Panc1 (cell line): ENCODE data around the gene TBATA. TPM values are rescaled to one million over a fixed set of nuclear protein-coding genes. Genes with fewer than 3 reads are reported as not detected.

Source experiments
- ATAC-seq: fragments of 200-7000 bp; cut with Tn5 transposase; 2 replicates; pipeline ENCODE4 v1.9.1; 2020; ENCODE audit warnings: mild to moderate bottlenecking, moderate library complexity
- BruUV-seq: library from RNA; stranded (reverse); fragments of 400-500 nt; replicated peaks from 2 replicates; lab custom pipeline; 2021; lab: Mats Ljungman, UMichigan
- CTCF ChIA-PET: fragments of 300-600 bp; sonication (Branson Sonifier 250); formaldehyde crosslinking; loops from one replicate; lab custom pipeline; 2022; ENCODE audit warnings: antibody characterized with exemption; lab: Charles Lee
- POLR2A ChIA-PET: fragments of 300-600 bp; sonication (Branson Sonifier 250); formaldehyde crosslinking; loops from one replicate; lab custom pipeline; 2022; ENCODE audit warnings: antibody characterized with exemption; lab: Charles Lee
- DNase-seq: peaks from one replicate; pipeline ENCODE4 v3.0.0-alpha.2; 2010; ENCODE audit warnings: low read depth, low spot score
- H3K27ac ChIP-seq: 2 replicates; pipeline ENCODE4 v1.5.1; 2011; ENCODE audit warnings: mild to moderate bottlenecking, low read length, inconsistent platforms
- H3K27me3 ChIP-seq: fragments of 200-500 bp; sonication (Bioruptor generic); 2 replicates; pipeline ENCODE4 v1.6.0; 2014; ENCODE audit warnings: low read length, inconsistent platforms; ENCODE audit not compliant: control insufficient read depth, insufficient read depth
- H3K36me3 ChIP-seq: fragments of 200-500 bp; sonication (Bioruptor generic); 2 replicates; pipeline ENCODE4 v1.5.1; 2014; ENCODE audit warnings: inconsistent platforms, mild to moderate bottlenecking, low read length, moderate library complexity; ENCODE audit not compliant: control insufficient read depth, insufficient read depth
- H3K4me1 ChIP-seq: 2 replicates; pipeline ENCODE4 v1.5.1; 2011; ENCODE audit warnings: inconsistent platforms, mild to moderate bottlenecking, low read length, moderate library complexity; ENCODE audit not compliant: control insufficient read depth, insufficient read depth
- H3K4me3 ChIP-seq, 2 experiments: 2 replicates each; pipeline ENCODE4 v1.5.1; 2011 to 2012; ENCODE audit warnings: low read depth in 2 of 2, low read length in 2 of 2, mild to moderate bottlenecking in 2 of 2, inconsistent platforms in 1 of 2, moderate library complexity in 1 of 2
- H3K9me3 ChIP-seq: fragments of 200-500 bp; sonication (Bioruptor generic); 2 replicates; pipeline ENCODE4 v1.5.1; 2014; ENCODE audit warnings: low read depth, mild to moderate bottlenecking, inconsistent platforms, low read length, moderate library complexity; ENCODE audit not compliant: control insufficient read depth, insufficient read depth
- POLR2AphosphoS5 ChIP-seq: IDR thresholded peaks from 2 replicates; pipeline ENCODE4 v1.6.1; 2012; ENCODE audit warnings: mild to moderate bottlenecking, low read depth, low read length, moderate library complexity
- SIN3A ChIP-seq: IDR thresholded peaks from 2 replicates; pipeline ENCODE4 v1.6.1; 2012; ENCODE audit warnings: low read depth, mild to moderate bottlenecking, low read length, moderate library complexity, borderline replicate concordance; ENCODE audit not compliant: insufficient read depth
- TCF7L2 ChIP-seq: IDR thresholded peaks from 2 replicates; pipeline ENCODE4 v1.6.1; 2011; ENCODE audit warnings: mild to moderate bottlenecking, low read depth, low read length, inconsistent platforms
- in situ Hi-C: cut with HindIII; loops from 2 replicates; pipeline ENCODE4 v1.10.0; 2016; ENCODE audit warnings: low sequenced_read_pairs, low pct_unique_long_range_greater_than_20kb
- intact Hi-C: fragments of 100-400 bp; cut with micrococcal nuclease; formaldehyde crosslinking; loops from one replicate; pipeline ENCODE4 v1.10.0; 2022; ENCODE audit not compliant: unreplicated experiment
- total RNA-seq: library from RNA; stranded (reverse); gene quantifications from one replicate; pipeline ENCODE4 v1.2.1, GENCODE V29; 2021; ENCODE audit not compliant: unreplicated experiment
- TF ChIP-seq, protein P1 (sequence below): fragments of 450-650 bp; IDR thresholded peaks from 2 replicates; pipeline ENCODE4 v1.5.1; 2017; ENCODE audit warnings: mild to moderate bottlenecking
- TF ChIP-seq, protein P2 (sequence below), 2 experiments: IDR thresholded peaks; 2 replicates each; pipeline ENCODE4 v1.6.1; 2011 to 2012; ENCODE audit warnings: low read depth in 2 of 2, control low read depth in 1 of 2, low read length in 1 of 2, mild to moderate bottlenecking in 1 of 2, moderate library complexity in 1 of 2; ENCODE audit not compliant: insufficient read depth in 1 of 2

TBATA gene
- total RNA-seq, 1 experiment from 2014 or later, result not detected

DNA sequence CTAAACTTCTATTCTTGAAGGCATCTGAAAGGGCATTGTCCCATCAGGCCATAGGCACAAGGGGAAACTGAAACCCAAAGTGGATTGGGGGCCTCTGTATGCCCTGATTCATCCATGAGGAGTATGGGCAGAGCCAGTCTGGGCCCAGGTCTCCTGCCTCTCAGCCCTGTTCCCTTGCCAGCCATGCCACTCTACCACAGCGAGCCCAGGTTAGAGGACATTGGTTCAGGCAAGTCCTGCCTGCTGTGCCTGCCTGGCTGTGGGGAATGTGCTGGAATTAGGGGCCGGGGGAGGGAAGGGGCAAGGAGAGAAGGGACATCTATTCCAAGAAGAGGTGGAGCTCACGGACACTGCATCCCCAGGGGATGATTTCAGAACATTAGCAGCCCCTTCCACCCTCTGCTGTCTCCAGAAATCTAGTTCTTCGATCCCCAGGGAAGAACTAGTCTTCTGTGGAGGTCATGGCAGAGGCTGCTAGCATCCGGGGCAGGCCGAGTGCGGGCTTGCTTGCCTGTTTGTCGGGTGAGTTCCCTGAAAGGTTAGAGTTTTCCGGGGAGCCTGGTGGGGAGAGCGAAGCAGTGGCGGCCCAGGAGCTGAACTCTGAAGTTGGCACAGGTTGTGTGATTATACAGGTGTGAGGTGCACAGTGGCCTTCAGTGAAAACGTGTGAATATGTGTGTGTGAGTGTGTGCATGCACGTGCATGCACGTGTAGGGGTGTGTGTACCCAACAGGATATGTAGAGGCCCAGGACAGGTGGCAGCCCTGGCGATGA lies 37.8 kb downstream of the TBATA start:
- CTCF ChIA-PET, result no interaction called here
- in situ Hi-C loops, result no loop called here

GRCh38 chr10:70745555-70745954 lies 39.6 kb downstream of the TBATA start:
- Histone ChIP-seq H3K27me3 (no peaks in the 10 kb centered on the region; the same call in 1 of the 2 replicates), H3K4me3 (no peak overlapping the region), H3K4me1 (no peaks in the 10 kb centered on the region), H3K9me3 (0 out of 2 replicates have a peak, but pooled peaks cover 4% of the 10 kb centered on the region), H3K36me3 (no peaks in the 10 kb centered on the region), H3K27ac (no peak overlapping the region)
- in situ Hi-C loops (no loop called here), intact Hi-C loops (no loop called here)
- BruUV-seq, result no TSS peak
- DNase-seq, result no peak
- TF ChIP-seq SIN3A (no peak), POLR2AphosphoS5 (no peak)
- CTCF ChIA-PET, result no interaction called here
- POLR2A ChIA-PET, result no interaction called here
- no peak for ATAC-seq

More for the DNA sequence above, 37.8 kb downstream of the TBATA start:
- H3K36me3 ChIP-seq, result no peaks in the 10 kb centered on the region
- intact Hi-C loops, result no loop called here
- POLR2A ChIA-PET, result no interaction called here
- H3K27ac ChIP-seq, result no peak overlapping the region
- no peak for ATAC-seq
- H3K4me1 ChIP-seq, result no peaks in the 10 kb centered on the region
- no TSS peak for BruUV-seq
- H3K4me3 ChIP-seq, result no peak overlapping the region
- TF ChIP-seq TCF7L2, result no peak
- TF ChIP-seq POLR2AphosphoS5, result no peak
- TF ChIP-seq SIN3A, result no peak
- TF ChIP-seq, protein P1, sequence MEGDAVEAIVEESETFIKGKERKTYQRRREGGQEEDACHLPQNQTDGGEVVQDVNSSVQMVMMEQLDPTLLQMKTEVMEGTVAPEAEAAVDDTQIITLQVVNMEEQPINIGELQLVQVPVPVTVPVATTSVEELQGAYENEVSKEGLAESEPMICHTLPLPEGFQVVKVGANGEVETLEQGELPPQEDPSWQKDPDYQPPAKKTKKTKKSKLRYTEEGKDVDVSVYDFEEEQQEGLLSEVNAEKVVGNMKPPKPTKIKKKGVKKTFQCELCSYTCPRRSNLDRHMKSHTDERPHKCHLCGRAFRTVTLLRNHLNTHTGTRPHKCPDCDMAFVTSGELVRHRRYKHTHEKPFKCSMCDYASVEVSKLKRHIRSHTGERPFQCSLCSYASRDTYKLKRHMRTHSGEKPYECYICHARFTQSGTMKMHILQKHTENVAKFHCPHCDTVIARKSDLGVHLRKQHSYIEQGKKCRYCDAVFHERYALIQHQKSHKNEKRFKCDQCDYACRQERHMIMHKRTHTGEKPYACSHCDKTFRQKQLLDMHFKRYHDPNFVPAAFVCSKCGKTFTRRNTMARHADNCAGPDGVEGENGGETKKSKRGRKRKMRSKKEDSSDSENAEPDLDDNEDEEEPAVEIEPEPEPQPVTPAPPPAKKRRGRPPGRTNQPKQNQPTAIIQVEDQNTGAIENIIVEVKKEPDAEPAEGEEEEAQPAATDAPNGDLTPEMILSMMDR, result no peak
- TF ChIP-seq, protein P2, sequence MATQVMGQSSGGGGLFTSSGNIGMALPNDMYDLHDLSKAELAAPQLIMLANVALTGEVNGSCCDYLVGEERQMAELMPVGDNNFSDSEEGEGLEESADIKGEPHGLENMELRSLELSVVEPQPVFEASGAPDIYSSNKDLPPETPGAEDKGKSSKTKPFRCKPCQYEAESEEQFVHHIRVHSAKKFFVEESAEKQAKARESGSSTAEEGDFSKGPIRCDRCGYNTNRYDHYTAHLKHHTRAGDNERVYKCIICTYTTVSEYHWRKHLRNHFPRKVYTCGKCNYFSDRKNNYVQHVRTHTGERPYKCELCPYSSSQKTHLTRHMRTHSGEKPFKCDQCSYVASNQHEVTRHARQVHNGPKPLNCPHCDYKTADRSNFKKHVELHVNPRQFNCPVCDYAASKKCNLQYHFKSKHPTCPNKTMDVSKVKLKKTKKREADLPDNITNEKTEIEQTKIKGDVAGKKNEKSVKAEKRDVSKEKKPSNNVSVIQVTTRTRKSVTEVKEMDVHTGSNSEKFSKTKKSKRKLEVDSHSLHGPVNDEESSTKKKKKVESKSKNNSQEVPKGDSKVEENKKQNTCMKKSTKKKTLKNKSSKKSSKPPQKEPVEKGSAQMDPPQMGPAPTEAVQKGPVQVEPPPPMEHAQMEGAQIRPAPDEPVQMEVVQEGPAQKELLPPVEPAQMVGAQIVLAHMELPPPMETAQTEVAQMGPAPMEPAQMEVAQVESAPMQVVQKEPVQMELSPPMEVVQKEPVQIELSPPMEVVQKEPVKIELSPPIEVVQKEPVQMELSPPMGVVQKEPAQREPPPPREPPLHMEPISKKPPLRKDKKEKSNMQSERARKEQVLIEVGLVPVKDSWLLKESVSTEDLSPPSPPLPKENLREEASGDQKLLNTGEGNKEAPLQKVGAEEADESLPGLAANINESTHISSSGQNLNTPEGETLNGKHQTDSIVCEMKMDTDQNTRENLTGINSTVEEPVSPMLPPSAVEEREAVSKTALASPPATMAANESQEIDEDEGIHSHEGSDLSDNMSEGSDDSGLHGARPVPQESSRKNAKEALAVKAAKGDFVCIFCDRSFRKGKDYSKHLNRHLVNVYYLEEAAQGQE (IDR thresholded peaks at IDR 0.05; ENCODE audit: insufficient read depth in 1 of 2, low read depth in 2 of 2, low read length in 1 of 2), result no peak
- DNase-seq, result no peak
- no peaks in the 10 kb centered on the region; the same call in 1 of the 2 replicates for H3K27me3 ChIP-seq
- H3K9me3 ChIP-seq, result 0 out of 2 replicates have a peak, but pooled peaks cover 4% of the 10 kb centered on the region
